ENCODE measurements around the gene IL1R2.

The IL1R2 gene

DNA sequence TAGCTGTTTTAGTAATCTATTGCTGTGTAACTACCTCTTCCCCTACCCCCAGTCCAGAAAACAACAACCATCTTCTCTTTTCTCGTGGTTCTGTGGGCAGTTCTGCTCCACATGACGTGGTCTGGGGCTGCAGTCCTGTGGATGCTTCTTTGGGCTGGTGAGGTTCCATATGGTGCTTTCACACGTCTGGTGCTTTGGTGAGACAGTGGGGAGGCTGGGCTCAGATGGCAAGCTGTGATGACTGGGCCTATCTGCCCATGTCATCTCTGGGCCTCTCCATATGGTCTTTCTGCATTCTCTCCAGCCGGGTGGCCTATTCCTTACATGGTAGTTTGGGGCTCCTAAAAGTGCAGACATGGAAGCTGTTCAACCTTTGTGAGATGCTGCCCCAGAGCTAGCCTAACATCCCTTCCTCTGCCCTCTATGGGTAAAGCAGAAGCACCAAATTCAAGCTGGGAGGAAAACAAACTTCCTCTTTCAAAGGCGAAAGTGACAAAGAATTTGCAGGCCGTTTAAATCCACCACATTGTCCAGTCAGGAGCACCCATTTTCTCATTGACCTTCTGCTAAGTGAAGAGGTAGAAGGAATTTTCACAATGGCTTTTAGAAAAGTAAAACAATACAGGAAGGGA lies 82.5 kb downstream of the IL1R2 start:
- no peak for DNase-seq (ENCODE audit: extremely low read depth in 1 of 2, low read depth in 1 of 2)

DNA sequence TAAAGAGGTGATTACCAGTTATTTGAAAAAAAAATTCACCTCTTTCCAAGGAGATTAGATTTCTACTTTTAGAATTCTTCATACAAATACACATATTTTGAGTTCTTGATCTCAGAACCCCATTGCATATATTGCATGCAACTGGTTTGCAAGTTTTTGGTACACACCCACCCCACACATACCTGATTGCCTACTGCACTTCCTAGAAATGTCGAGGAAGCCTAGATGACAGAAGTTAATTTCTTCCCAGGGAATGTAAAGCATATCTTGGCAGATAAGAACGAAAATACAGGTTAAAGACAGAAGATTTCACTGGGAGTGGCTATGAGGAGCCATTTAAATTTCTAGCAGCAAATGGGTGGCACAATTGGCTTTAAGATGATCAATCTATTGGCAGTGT lies 83.7 kb downstream of the IL1R2 start:
- DNase-seq (ENCODE audit: extremely low read depth in 1 of 2, low read depth in 1 of 2): no peak

DNA sequence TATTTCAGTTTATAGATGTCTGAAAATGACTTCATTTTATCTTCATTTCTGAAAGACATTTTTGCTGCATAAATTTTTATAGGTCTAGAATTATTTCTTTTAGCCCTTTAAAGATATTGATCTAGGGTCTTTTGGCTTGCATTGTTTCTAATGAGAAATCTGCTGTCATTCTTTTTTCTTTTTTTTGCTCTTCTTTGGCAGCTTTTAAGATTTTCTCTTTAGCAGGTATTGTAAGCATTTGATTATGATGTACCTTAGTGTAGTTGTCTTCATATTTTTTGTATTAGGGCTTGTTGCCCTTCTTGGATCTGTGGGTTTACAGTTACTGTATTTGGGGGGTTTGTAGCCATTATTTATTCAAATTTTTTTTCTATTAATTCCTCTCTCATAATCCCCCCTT lies 84.8 kb downstream of the IL1R2 start:
- no peak for DNase-seq (ENCODE audit: extremely low read depth in 1 of 2, low read depth in 1 of 2)

Measured in stimulated activated CD8-positive, alpha-beta memory T cell treated with anti-CD3 and anti-CD28 coated beads, Interleukin-7, amount 100 ng/mL, for 48 hours (primary cell).